Measurements from ENCODE around the gene TAS1R1.

DNA sequence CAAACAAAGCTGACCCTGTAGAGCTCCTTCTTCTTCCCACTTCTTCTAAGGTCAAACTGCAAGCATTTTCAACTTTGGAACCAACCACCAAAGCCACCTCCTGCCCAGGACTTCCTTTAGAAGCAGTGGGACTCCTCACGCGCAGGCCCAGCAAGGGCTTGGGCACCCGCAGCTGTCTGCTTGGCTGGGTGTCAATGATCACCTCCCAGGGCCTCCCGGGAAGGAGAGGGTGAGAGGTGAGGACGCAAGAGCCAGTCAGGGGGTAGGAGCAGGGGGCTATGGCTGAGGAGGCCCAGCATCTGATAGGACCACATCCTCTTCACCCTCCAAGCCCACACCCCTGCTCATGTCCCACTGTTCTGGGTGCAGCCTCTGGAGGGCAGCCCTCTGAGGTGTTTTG, 37.3 kb downstream of the TAS1R1 start:
- TF ChIP-seq ZNF274 (IDR thresholded peaks at IDR 0.05; ENCODE audit: low read depth, low read length) (no peak), YY1 (IDR thresholded peaks at IDR 0.05; ENCODE audit: insufficient read depth, insufficient read length) (no peak)
